ENCODE measurements around the gene ECEL1.

ECEL1 gene

GRCh38 chr2:232497348-232497747 lies 9.7 kb upstream of the ECEL1 start:
- DNase-seq: no peak

GRCh38 chr2:232496501-232497270 lies 9.1 kb upstream of the ECEL1 start:
- DNase-seq: no peak

- no peak for DNase-seq
Measured at GRCh38 chr2:232495292-232495691, 7.7 kb upstream of the ECEL1 start.

- no peak for DNase-seq
Measured at GRCh38 chr2:232494542-232494941, 6.9 kb upstream of the ECEL1 start.

- no peak for DNase-seq
Measured at GRCh38 chr2:232493701-232494474, 6.3 kb upstream of the ECEL1 start.

- DNase-seq: no peak
Measured at GRCh38 chr2:232492963-232493700, 5.5 kb upstream of the ECEL1 start.

GRCh38 chr2:232492236-232492848 lies 4.7 kb upstream of the ECEL1 start:
- no peak for DNase-seq

- no peak for DNase-seq
Measured at GRCh38 chr2:232491139-232491780, 3.6 kb upstream of the ECEL1 start.

- DNase-seq: no peak
Measured at GRCh38 chr2:232490221-232491138, 2.8 kb upstream of the ECEL1 start.

GRCh38 chr2:232489516-232490220 lies 2.0 kb upstream of the ECEL1 start:
- no peak for DNase-seq

GRCh38 chr2:232488721-232489300 lies 1.2 kb upstream of the ECEL1 start:
- no peak for DNase-seq

GRCh38 chr2:232488097-232488711 lies 570 bp upstream of the ECEL1 start:
- DNase-seq: no peak

- no peak for DNase-seq
Measured at GRCh38 chr2:232486558-232487384, 863 bp downstream of the ECEL1 start.

GRCh38 chr2:232485757-232486557 lies 1.7 kb downstream of the ECEL1 start:
- no peak for DNase-seq

GRCh38 chr2:232485348-232485756 lies 2.3 kb downstream of the ECEL1 start:
- DNase-seq: no peak

GRCh38 chr2:232484628-232485347 lies 2.8 kb downstream of the ECEL1 start:
- no peak for DNase-seq

- no peak for DNase-seq
Measured at GRCh38 chr2:232483923-232484627, 3.6 kb downstream of the ECEL1 start.

Data from SIG-M5 (cell line).